Activated T-helper 2 cell treated with anti-CD3 and anti-CD28 coated beads, Interferon-gamma antibody, Interleukin-2, Interleukin-4, amounts not matched to agents 10 μg/mL and 5 μg/mL and 100 μg/mL, durations not matched to agents 14 hours and 24 hours and 36 hours (primary cell): ENCODE results near the gene MEOX1. TPM values are rescaled to one million over a fixed set of nuclear protein-coding genes. Genes with fewer than 3 reads are reported as not detected.

ENCODE experiments used
- DNase-seq: peaks from one replicate; pipeline ENCODE4 v3.0.0; 2021; ENCODE audit warnings: low spot score
- H3K27ac Mint-ChIP-seq: one replicate; pipeline ENCODE4 v1.8.0; 2021; ENCODE audit warnings: mixed read lengths
- H3K27me3 Mint-ChIP-seq: one replicate; pipeline ENCODE4 v1.8.0; 2021; ENCODE audit warnings: low read depth, mixed read lengths
- H3K36me3 Mint-ChIP-seq: one replicate; pipeline ENCODE4 v1.8.0; 2021; ENCODE audit warnings: low read depth, mixed read lengths
- H3K4me1 Mint-ChIP-seq: one replicate; pipeline ENCODE4 v1.8.0; 2021; ENCODE audit warnings: low read depth, mixed read lengths
- H3K4me3 Mint-ChIP-seq: one replicate; pipeline ENCODE4 v1.8.0; 2021; ENCODE audit warnings: low read depth, mild to moderate bottlenecking, moderate library complexity, mixed read lengths
- H3K9me3 Mint-ChIP-seq: one replicate; pipeline ENCODE4 v1.8.0; 2021; ENCODE audit warnings: mixed read lengths
- intact Hi-C: fragments of 100-400 bp; cut with micrococcal nuclease; formaldehyde crosslinking; loops from one replicate; pipeline ENCODE4 v1.15.1; 2023
- total RNA-seq: library from RNA; stranded (reverse); gene quantifications from 2 replicates; pipeline ENCODE4 v1.2.3, GENCODE V29; 2022

The MEOX1 gene
- total RNA-seq, result 1.4 and 1.8 TPM in 2 replicates

- no peaks in the 10 kb centered on the region for H3K9me3 Mint-ChIP-seq
- intact Hi-C loops, result no loop called here
- peak; percentile 35 for DNase-seq
- H3K4me1 Mint-ChIP-seq, result peaks cover 51% of the 10 kb centered on the region
- peak within 1 kb of the TSS; percentile 76 for H3K27ac Mint-ChIP-seq
- H3K4me3 Mint-ChIP-seq, result peak within 1 kb of the TSS; percentile 68
- no peaks in the 10 kb centered on the region for H3K27me3 Mint-ChIP-seq
- H3K36me3 Mint-ChIP-seq, result no peaks in the 10 kb centered on the region
These were observed at the start of gene MEOX1 for GRCh38 chr17:43661699-43662412. Gene MEOX1, minus strand, starts transcription at chr17:43661922. Its CDS starts 388 bp downstream, at chr17:43661534.

GRCh38 chr17:43710101-43710500 lies 48.4 kb upstream of the MEOX1 start:
- H3K36me3 Mint-ChIP-seq, result peaks cover 5% of the 10 kb centered on the region
- H3K27ac Mint-ChIP-seq, result no peak overlapping the region
- no peaks in the 10 kb centered on the region for H3K9me3 Mint-ChIP-seq
- no peak for DNase-seq
- H3K4me1 Mint-ChIP-seq, result peaks cover 12% of the 10 kb centered on the region
- H3K27me3 Mint-ChIP-seq, result peaks cover 23% of the 10 kb centered on the region
- intact Hi-C loops, result no loop called here
- no peak overlapping the region for H3K4me3 Mint-ChIP-seq

GRCh38 chr17:43709210-43709609 lies 47.5 kb upstream of the MEOX1 start:
- Mint-ChIP-seq H3K9me3 (no peaks in the 10 kb centered on the region), H3K4me3 (no peak overlapping the region), H3K27me3 (peaks cover 15% of the 10 kb centered on the region), H3K27ac (no peak overlapping the region), H3K36me3 (peaks cover 2% of the 10 kb centered on the region), H3K4me1 (peaks cover 6% of the 10 kb centered on the region)
- no peak for DNase-seq
- intact Hi-C loops, result no loop called here

DNA sequence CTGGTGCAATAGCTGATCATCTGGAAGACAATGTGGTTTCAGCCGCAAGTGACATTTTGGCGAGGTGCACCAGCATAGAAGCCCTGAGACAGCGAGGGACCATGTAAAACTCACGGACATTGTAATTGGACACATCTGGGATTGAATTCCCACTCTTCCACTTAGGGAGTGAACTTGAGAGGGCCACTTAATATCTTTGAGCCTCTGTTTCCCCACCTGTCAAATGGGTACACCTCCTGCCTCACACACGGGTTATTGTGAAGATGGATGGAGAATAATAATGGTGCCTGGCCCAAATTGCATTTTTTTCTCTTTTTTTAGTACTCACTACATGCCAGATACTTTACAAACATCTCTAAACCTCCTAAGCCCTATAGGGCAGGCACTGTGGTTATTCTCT lies 45.5 kb upstream of the MEOX1 start:
- Mint-ChIP-seq H3K36me3 (no peaks in the 10 kb centered on the region), H3K27ac (no peak overlapping the region), H3K4me3 (no peak overlapping the region), H3K27me3 (peaks cover 14% of the 10 kb centered on the region), H3K4me1 (peaks cover 8% of the 10 kb centered on the region), H3K9me3 (peaks cover 6% of the 10 kb centered on the region)
- intact Hi-C loops, result no loop called here
- no peak for DNase-seq

- H3K36me3 Mint-ChIP-seq, result no peaks in the 10 kb centered on the region
- no peak for DNase-seq
- no peak overlapping the region for H3K27ac Mint-ChIP-seq
- peaks cover 14% of the 10 kb centered on the region for H3K27me3 Mint-ChIP-seq
- intact Hi-C loops, result no loop called here
- H3K4me1 Mint-ChIP-seq, result peaks cover 14% of the 10 kb centered on the region
- peaks cover 6% of the 10 kb centered on the region for H3K9me3 Mint-ChIP-seq
- H3K4me3 Mint-ChIP-seq, result no peak overlapping the region
These were observed 44.5 kb upstream of the MEOX1 start for GRCh38 chr17:43706235-43706634.

DNA sequence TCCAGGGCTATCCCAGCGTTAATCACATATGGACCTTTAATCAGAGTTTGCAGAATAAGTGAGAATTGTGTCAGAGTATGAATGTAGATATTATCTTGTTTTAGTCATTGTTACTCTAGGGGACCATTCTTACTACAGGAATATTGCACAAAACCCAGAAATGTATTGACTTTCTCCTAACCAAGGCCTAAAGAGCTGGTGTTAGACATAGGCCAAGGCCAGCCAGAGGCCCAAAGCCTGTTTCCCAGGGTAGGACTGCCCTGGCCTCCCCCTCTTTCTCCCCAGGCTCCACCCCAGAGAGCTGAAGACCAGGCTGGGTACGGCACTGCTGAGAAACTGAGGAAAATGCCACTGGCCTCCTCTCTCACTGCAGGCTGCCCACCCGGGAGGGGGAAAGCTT lies 41.9 kb upstream of the MEOX1 start:
- DNase-seq, result no peak
- intact Hi-C loops, result no loop called here
- peaks cover 19% of the 10 kb centered on the region for H3K27me3 Mint-ChIP-seq
- H3K4me3 Mint-ChIP-seq, result no peak overlapping the region
- no peaks in the 10 kb centered on the region for H3K36me3 Mint-ChIP-seq
- H3K27ac Mint-ChIP-seq, result no peak overlapping the region
- peaks cover 9% of the 10 kb centered on the region for H3K9me3 Mint-ChIP-seq
- H3K4me1 Mint-ChIP-seq, result peaks cover 22% of the 10 kb centered on the region

DNA sequence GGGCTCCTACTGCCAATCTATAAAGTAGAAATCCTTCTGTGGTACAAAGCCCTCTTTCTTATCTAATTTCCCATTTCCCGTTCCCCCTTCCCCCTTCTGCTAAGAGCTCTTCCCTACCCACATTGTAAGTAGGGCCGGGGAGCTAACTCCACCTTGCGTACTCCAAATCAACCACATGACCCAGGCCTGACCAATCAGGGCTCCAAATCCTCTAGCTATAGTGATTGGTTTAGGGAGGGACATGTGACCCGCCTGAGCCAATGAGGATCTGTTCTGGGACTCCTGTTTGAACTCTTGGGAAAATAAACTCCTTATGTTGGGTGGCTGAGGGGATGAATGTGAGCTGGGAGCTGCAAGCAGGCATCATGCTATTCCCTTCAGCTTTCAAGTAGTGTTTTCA lies 40.9 kb upstream of the MEOX1 start:
- Mint-ChIP-seq H3K4me3 (no peak overlapping the region), H3K9me3 (peaks cover 9% of the 10 kb centered on the region), H3K27me3 (peaks cover 21% of the 10 kb centered on the region), H3K36me3 (no peaks in the 10 kb centered on the region), H3K4me1 (peaks cover 22% of the 10 kb centered on the region), H3K27ac (no peak overlapping the region)
- DNase-seq, result no peak
- intact Hi-C loops, result no loop called here

GRCh38 chr17:43701318-43701743 lies 39.6 kb upstream of the MEOX1 start:
- Mint-ChIP-seq H3K9me3 (peaks cover 9% of the 10 kb centered on the region), H3K4me1 (peaks cover 22% of the 10 kb centered on the region), H3K36me3 (no peaks in the 10 kb centered on the region), H3K4me3 (no peak overlapping the region), H3K27me3 (peaks cover 18% of the 10 kb centered on the region), H3K27ac (peak overlapping the region; percentile 39)
- intact Hi-C loops, result no loop called here
- DNase-seq, result peak; percentile 41

DNA sequence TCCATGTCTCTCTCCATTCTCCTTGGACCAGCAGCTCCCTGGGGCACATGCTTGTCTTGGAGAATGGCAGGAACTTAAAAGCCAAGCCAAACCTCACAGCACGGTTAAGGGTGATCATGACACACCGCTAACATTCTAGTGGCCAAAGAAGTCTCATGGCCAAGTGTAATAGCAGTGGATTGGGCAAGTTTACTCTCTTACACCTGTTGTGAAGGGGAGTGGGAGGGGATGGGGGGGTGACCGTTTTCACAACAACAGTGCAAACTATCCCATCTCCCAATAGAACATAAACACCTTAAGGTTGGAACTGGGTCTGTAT lies 37.7 kb upstream of the MEOX1 start:
- peaks cover 9% of the 10 kb centered on the region for H3K9me3 Mint-ChIP-seq
- H3K27me3 Mint-ChIP-seq, result peaks cover 14% of the 10 kb centered on the region
- H3K4me1 Mint-ChIP-seq, result peaks cover 22% of the 10 kb centered on the region
- no peak overlapping the region for H3K27ac Mint-ChIP-seq
- no peak for DNase-seq
- no peaks in the 10 kb centered on the region for H3K36me3 Mint-ChIP-seq
- H3K4me3 Mint-ChIP-seq, result no peak overlapping the region
- intact Hi-C loops, result no loop called here

DNA sequence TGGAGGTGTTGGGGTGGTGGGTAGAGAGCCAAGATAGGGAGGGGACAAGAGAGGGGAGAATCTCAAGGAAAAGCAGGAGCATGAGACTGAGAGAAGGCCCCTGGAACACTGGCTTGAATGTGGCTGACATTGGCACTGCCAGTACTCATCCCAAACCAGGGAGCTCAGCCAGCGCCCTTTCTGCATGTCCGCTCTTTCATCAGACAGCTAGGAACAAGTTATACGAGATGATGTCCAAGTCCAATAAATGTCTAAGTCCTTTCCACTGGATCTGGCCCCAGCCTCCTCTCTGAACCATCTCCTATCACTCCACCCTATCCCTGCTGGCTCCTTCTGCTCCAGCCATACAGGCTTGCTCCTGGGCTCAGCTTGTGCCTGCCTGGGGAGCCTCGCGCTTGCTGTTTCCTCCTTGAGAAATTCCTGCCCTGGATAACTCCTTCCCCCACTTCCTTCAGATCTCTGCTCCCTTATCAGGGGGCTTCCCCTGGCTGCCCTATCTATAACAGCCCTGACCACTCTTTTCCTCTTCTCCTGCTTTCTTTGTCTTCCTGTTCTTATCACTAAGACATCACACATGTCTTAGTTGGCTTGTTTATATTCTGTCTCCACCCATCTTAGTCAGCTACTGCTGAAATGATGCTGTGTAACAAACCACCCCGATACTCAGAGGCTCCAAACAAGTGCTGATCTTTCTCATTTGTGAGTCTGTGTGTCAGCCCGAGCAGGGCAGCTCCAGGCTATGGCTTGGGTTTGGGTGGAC lies 37.1 kb upstream of the MEOX1 start:
- Mint-ChIP-seq H3K4me1 (peaks cover 22% of the 10 kb centered on the region), H3K27ac (no peak overlapping the region), H3K9me3 (peaks cover 9% of the 10 kb centered on the region), H3K27me3 (peaks cover 15% of the 10 kb centered on the region), H3K36me3 (no peaks in the 10 kb centered on the region), H3K4me3 (no peak overlapping the region)
- DNase-seq, result no peak
- intact Hi-C loops, result no loop called here

- no peak overlapping the region for H3K27ac Mint-ChIP-seq
- H3K36me3 Mint-ChIP-seq, result no peaks in the 10 kb centered on the region
- H3K4me1 Mint-ChIP-seq, result peaks cover 21% of the 10 kb centered on the region
- intact Hi-C loops, result no loop called here
- no peak overlapping the region for H3K4me3 Mint-ChIP-seq
- H3K9me3 Mint-ChIP-seq, result peaks cover 8% of the 10 kb centered on the region
- peaks cover 13% of the 10 kb centered on the region for H3K27me3 Mint-ChIP-seq
- no peak for DNase-seq
These were observed 36.2 kb upstream of the MEOX1 start for GRCh38 chr17:43697937-43698336.

- Mint-ChIP-seq H3K4me3 (no peak overlapping the region), H3K27me3 (peaks cover 13% of the 10 kb centered on the region), H3K27ac (no peak overlapping the region), H3K9me3 (peaks cover 3% of the 10 kb centered on the region), H3K36me3 (no peaks in the 10 kb centered on the region), H3K4me1 (peaks cover 12% of the 10 kb centered on the region)
- DNase-seq, result no peak
- intact Hi-C loops, result no loop called here
These were observed 35.2 kb upstream of the MEOX1 start for GRCh38 chr17:43696891-43697290.
